NK-92 (cell line): ENCODE measurements around the gene INAFM2.

Source experiments
- DNase-seq: peaks from one replicate; lab custom pipeline; 2025; ENCODE audit not compliant: unreplicated experiment; lab: John Stamatoyannopoulos, UW

INAFM2 gene

DNA sequence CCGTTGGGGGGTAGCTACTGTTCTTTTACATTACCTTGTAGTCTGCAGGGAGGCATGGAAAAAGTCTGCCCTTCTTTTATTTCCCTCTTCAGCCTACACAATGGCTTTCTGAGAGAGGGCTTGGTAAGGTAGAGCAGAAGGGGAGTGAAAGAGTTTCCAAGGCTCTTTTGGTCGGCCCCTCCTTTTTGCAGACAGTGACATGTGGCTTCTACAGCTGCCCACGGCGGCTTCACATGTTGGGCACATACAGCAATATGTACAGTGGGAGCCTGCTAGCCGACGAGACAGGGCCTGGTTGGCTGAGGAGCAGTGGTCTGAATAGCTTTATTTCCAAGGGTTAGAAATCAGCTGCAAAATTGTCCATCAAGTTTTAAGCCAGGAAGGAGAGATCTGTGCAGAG, 4.0 kb downstream of the INAFM2 start:
- DNase-seq, result no peak

DNA sequence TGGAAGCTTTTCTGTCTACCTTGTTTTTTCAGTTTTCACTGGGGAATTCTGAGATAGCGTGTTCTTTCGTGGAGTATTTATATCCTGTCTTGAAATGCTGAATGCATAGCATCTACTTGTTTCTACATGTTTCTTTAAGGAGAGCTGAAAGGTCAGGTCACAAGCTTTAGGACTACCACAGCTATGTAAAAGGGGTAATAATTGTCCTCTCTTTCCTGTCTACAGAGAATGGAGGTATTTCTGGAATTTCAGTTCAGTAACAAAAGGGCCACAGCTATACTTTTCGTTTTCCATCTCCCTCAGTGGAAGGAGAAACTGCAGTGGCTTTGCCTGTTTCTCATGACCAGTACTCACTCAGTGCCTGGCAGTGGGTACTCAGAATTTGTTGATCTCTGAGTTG, 4.7 kb downstream of the INAFM2 start:
- no peak for DNase-seq

DNA sequence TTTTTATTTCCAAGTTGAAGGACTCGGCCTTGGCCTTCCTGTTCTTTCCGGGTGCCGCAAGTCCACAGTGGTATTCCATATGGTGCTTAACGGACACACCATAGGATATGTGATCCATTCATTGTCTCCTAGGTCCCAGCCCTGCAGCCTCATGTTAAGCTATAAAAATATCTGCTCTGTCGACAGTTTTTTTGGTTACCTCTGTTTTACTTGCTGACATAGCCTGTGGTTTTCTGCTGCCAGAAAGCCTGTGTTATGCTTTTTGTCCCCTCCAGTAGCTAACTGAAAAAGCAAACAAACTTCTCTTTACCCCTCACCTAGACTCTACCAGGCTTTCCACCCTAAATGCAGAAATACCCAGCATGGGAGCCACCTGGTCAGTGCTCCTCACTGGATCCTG, 5.3 kb downstream of the INAFM2 start:
- DNase-seq, result no peak

DNA sequence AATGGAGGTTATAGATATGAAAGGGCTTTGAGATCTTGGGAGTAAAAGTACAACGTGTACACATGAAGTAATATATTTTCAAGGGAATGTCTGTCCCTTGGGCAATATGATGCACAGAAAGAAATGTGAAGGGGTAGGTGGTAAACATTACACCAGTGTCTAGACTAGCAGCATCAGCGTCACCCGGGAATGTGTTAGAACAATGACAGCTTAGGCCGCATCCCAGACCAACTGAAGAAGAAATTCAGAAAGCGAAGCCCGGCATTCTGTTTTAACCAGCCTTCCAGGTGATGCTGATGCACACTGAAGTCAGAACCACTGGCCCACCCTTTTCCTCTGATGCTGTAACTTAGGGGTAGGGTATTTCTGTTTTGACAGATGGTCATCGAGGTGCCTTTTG, 6.3 kb downstream of the INAFM2 start:
- DNase-seq, result no peak

DNA sequence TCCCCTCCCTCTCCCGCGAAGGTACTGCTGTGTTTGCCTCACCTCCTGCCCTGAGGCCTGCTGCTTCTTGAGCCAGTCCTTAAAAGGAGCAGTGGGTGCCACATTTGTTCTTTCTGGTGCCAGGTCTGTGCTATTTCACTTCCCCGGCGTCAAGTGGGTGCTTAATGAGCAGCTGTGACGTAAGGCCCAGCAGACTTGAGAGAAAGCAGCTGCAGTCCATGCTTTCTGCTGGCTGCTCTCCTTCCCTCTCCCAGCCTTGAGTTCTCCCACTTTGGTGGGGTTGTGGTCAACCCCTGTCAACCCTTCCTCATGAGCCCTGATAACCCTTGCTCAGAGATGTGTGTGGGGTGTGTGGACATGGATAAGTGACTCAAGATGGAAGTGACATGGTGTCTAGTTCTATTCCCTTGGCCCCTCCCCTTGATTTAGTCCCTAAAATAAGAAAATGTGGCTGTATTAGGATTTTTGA, 6.9 kb downstream of the INAFM2 start:
- no peak for DNase-seq

DNA sequence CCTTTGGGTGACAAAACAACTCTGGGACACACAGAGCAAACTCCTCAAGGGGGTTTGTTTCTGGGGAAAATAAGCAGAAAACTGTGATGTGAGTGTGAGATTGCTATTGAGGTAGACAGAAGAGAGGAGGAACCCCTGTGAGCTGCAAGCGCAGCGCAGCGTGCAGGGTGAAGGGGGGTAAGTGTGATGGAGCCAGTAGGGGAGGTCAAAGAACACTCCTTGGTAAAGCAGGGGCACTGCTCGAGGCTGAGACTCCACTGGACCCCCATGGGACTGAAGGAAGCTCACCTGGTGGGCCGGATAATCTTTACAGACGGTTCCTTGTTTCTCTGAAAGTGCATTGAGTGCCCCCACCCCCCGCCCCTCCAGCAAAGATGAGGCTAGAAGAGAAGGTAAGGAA, 7.5 kb downstream of the INAFM2 start:
- no peak for DNase-seq

DNA sequence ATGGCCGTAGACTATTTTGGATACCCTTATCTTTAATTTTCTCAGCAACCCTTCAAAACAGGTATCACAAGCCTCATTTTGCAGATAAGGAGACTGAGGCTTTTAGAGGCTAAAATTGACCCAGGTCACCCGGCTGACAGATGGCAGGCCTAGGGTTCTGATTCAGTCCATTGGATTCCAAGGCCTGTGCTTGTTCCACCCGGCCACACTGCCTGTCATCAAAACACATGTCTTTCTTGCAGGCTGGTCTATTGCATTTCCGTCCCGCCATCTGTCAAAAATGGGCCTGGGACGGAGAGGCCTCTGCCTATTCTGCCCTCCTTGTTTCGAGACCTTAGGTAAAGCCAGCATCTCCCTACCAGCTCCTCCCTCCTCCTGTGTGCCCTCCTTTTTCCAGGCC, 8.1 kb downstream of the INAFM2 start:
- DNase-seq, result no peak

DNA sequence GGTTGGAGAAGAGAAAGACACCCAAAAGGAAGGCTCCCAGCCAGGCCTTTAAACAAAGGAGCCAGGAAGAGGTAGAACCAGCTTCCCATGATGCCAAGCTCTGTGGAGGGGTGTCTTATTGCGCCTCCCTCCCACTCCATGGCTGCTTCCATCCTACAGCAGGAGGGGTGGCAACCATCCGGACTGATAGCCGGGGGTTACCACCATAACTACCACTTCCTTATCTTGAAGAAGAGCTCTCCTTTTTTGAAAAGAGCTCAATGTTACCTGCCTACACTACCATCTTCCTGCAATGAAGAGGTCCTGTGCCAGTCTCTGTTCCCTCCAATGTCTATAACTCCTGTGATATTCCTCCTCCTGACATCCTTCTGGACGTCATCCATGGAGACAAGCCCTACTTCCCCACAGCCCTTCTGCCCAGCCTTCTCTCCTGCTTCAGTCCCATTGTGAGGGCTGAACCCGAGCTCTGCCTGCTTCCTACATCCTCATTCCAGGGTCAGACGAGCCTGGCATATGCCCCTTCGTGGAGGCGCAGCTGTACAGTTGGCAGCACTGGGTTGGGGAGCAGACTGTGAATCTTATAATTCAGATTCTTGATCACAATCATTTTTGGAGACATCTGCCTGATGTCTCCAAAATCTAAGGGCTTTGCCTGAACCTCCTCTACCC, 8.8 kb downstream of the INAFM2 start:
- no peak for DNase-seq

DNA sequence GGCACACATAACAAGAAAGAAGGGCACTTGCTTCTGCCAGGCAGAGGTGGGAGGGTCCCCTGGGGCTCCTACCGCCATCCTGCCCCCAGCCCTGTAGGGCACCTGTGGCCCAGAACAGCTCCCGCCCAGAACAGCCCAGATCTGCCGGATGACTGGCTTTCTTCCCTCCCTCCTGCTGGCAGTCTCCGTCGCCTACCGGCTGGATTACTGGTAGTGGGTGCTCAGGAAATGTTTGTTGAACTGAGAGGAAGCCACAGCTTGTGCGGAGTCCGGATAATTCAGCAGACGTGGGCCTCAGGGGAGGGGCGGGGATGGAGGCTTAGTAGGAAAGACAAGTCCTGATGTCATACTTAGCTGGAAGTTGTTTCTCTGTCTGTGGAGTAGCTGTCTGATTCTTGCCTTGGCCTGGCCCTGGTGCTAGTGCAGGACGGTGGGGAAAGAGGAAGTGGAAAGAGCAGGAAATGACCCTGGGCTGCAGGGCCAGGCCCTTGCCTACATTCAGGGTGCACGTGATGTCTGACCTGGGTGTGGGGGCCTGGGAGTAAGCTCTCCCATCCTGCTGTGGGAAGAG, 10.5 kb downstream of the INAFM2 start:
- no peak for DNase-seq

DNA sequence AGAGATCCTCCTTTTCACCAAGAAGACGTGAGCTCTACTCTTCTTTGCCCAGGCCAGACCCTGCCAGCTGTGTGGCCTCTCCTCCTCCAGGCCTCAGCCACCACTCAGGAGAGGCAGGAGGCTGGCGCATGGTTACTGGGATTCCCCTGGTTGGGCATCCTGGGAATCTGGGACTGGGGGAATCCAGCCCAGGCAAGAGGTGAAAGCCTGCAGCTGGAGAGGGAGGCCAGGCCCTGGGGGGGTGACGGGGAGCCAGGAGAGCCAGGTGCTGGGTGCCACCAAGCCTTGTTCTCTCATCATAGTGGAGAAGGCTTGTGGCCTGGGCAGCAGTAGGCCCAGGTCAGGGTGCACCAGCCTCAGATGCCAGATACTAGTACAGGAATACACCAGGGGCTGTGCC, 11.0 kb downstream of the INAFM2 start:
- DNase-seq, result no peak

DNA sequence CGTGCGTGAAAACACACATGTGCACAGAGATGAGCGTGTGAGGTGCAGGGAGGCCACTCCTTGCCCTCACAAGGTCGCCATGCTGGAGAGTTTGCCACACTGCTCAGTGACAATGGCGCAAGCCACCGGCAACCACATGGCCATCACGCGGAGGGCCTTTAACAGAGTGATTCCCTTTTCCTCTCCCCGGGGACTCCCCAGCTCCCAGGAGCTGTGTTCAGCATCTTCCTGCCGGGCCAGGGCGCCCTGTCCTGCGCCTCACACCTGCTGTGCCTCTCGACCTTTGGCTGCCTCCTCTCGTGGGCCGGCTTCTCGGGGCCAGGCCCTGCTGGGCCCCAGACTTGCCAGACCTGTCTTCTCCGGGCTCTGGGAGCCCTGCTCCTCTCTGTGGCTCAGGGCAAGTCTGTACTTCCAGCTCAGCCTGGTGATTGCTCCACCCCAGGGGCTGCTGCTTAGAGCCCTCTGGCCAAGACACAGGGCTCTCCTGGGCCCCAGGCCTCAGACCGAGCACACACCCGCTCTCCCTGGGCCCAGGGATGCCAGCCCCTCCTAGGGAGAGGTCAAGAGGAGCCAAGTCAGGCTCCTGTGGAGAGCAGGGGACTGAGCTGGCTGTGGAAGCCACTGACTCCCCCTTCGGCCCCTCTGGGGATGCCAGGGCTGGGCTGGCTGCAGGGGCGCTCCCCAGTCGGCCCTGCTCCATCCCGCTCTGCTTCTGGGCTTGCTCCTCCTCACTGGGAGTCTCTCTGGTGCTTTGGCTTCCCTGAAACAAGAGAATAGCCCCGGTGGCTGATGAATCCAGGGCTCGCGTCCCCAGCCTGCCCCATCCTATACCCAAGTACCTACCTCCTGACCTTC, 11.7 kb downstream of the INAFM2 start:
- DNase-seq, result no peak

DNA sequence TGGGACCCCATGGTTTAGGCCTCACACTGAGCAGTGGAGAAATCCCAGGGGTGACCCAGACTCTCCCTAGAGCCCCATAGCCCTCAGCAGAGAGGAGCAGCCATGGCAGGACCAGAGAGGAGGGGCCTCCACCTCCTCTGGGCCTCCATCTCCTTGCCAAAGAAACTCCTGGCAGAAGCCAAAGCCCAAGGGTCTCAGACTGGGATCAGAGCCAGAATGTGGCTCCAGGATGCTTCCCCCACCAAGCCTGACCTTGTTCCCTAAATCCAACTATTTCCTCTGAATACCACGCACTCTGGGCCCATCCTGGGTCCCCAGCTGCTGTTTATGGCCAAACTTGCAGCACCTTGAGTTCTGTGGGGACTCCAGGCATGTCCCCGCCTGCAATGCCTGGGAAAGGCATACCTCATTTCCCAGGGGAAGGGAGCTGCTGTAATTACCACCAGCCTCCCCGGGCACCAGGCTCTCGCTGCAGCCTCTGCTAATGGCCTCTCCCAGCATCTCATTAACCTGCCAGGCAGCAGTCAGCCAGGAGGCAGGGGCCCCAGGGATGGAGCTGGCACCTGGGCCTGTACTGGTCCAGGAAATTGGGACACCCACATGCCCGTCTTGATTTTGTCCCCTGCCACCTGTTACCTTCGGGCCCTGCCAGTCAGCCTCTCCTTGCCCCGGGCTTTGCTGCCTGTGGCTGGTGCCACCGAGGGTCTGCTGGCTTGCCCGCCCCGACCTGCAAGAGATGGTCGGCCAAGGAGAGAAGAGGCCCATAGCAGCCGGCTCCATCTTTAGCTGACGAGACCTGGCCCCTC, 12.6 kb downstream of the INAFM2 start:
- no peak for DNase-seq

DNA sequence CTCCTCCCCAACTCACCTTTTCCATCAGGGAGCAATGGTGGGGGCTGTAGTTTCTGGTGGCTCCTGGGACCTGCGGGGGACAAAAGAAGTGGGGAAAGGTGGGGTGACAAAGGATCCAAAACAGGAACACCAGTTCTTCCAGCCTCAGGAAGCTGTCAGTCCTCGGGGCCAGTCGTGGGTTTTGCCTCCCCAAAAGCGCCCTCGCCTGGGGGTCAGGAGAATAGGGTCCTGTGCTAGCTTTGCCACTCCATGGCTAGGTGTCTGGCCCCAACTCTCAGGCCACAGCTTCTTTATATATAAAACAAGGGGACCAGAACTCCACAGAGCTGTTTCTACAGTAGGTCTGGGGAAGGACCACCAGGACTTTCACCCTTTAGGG, 13.2 kb downstream of the INAFM2 start:
- DNase-seq, result no peak

DNA sequence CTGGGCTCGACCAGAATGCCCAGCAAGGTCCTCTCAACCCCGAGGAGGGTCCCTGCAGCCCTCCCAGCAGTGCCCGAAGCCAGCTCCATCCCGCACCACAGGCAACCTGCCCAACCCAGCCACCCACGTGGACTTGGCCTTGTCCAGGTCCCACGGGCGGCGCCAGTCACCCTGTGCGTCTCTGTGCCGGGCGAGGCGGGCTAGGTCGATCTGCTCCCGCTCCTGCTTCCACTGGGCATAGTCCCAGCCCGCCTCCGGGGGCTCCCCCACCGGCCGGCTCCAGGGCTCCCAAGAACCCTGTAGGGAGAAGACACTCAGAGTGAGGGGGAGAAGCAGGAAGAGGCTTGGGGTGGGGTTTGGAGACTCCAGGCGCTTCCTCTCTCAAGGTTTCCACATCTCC, 14.1 kb downstream of the INAFM2 start:
- DNase-seq, result no peak

DNA sequence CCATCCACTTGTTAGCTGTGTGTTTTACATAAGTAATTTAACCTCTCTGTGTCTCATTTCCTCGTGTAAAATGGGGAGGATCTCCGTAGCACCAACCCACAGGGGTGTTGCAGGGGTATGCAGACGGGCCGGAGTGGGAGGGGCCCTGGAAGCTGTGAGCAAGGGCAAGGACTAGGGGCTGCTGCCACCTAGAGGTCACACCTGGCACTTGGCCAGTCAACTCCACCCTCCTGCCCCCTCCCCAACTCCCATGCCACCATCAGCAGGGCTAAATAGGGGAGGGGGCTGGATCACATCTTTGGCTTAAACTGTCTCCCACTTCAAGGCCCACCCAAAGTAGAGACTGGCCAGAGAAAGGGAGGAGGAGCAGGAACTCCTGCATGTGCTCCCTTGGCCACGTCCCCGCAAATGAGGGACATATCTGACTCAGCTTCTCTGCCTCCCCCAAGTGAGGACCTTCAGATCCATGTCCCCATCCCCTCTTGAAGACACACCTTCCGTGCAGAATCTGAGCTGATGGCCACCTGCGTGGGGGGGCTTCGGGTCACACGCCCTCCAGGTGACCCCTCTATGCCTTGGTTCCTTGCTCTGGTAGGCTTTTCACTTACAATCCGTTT, 14.7 kb downstream of the INAFM2 start:
- DNase-seq, result no peak

DNA sequence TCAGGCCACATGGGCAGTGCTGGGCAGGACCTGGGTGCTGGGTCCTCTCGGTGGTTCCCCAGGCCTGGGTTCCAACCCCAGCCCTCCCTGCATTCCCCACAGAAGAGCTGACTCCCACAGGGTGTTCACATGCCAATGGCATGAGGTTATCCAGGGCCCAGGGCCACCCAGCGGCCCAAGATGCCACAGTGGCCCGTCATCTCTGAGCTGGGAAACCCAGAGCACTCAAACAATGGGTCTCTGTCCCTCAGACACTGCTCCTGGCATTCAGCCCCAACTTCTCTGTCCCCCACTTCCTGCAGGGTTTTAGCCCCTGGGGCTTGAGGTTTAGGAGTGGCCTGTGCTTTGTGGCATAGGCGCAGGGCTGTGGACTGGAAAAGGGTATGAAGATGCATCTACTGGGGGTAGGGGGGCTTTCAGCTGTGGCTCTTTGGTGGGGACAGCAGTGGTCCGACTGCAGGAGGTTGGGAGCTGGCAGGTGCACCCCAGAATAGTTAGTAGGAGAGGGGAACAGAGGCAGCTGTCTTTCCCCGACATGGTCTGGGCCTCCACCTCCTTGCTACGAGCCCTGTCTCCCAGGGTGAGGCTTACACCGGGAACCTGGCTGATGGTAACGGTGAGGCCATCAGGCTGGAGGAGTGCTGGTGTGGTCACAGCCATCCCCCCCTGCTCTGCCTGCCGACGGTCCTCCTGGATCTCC, 15.6 kb downstream of the INAFM2 start:
- DNase-seq, result no peak

DNA sequence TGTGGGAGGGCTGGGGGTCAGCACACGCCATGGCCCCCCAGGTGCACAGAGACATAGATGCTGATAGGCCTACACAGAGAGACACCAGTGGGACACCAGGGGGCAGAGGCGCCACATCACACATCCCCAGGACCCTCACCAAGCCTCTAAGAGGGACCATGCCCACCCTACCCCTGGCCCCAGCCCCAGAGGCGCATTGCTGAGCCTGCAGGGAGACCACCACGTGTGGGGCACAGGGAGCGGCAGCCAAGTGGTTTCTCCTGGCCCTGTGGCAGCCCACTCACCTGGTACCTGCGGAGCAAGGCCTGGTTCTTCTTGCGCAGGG, 16.1 kb downstream of the INAFM2 start:
- DNase-seq, result no peak

DNA sequence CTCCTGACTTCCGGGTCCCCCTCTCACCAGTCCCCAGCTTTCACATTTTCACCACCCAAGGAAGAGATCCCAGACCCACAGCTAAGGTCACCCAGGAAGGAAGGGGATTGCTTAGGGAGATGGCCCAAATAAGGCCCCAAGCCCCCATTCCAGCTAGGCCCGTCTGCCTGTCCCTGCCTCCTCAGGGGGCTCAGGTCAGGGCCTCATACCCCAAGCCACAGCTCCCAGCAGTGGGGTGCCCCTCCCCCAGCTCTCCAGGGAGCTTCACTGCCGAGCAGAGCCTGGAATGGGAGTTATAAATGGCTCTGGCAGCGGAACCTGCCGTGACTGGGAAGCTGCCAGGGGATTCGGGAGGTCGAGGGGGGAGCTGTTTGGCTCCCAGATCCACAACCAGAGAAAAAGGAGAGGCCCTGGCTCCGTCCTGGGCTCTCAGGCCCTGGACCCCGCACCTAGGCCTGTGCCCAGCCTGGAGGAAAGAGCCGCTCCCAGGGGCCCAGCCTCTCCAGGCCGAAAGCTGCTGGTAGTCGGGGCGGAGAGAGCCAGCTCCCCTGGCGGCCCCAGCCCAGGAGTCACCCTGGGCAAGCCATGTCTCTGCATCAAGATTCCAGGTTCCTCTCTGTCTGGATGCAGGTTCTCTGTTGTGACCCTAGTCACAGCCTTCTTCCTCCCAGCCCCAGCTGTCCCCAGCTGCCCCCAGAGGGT, 16.7 kb downstream of the INAFM2 start:
- no peak for DNase-seq

DNA sequence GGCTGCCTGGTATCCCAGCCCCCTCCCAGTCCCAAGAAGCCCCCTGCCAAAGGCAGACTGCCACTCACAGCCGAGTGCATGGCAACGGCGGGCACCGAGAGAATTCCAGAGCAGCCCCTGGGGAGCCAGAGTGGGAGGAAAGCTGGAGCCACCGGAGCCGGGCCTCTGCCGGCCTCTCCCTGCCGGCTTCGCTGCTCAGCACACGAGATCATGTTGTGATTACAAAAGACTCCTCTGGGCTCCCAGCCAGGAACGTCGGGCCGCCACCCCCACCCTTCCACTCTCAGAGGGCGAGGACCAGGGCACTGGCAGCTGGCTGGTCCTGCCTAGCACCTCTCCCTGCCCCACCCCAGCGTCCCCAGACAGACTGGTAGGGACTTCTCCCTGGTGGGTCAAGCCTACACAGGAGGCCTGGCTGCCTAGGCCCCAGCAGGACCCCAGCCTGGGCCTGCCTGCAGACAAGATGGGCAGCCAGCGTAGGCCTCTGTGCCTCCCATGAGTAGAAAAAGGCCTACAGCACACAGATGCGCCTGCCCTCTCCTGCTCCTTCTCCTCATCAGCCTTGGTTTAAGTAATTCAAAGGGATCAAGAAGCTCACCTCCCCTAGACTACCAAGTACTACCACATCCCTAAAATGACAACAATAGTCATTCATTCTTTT, 17.4 kb downstream of the INAFM2 start, which contains the start of gene CCDC9B:
Gene CCDC9B (minus strand): TSS at position 200 of the 661 bp plus-strand sequence. CDS start 120 bp downstream, at position 80.
- no peak for DNase-seq
